Measurements from ENCODE around the gene NDUFA8.

- TF ChIP-seq EZH2phosphoT487 (IDR thresholded peaks at IDR 0.05; ENCODE audit: insufficient read depth, low read depth): no peak
- TF ChIP-seq EZH2 (IDR thresholded peaks at IDR 0.05; ENCODE audit: insufficient read depth, poor library complexity, severe bottlenecking): no peak
Measured at GRCh38 chr9:122129969-122130368, 29.6 kb downstream of the NDUFA8 start.

Data from GM23248 (cell line).